Measurements from ENCODE around the gene ARTN.
A peak's percentile ranks its signal among the peaks of the same experiment; 100 is the strongest.

Gene ARTN

DNA sequence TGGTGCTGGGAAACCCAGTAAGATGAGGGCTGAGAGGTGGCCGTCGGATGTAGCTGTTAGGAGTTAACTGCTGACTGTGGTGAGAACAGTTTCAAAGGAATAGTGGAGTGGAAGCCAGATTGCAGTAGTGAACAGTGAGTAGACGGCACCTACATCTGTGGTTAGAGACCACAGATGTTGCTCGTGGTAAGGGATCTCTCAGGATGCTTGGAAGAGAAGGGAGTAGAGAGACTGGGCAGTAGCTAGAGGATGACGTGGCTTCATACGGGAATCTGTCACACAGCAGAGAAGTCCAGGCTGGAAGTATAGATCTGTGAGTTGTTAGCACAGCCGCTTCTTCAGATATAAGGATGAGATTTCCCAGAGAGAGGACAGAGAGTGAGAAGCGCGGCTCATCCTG is 7.8 kb upstream of the ARTN start:
- DNase-seq: no peak

DNA sequence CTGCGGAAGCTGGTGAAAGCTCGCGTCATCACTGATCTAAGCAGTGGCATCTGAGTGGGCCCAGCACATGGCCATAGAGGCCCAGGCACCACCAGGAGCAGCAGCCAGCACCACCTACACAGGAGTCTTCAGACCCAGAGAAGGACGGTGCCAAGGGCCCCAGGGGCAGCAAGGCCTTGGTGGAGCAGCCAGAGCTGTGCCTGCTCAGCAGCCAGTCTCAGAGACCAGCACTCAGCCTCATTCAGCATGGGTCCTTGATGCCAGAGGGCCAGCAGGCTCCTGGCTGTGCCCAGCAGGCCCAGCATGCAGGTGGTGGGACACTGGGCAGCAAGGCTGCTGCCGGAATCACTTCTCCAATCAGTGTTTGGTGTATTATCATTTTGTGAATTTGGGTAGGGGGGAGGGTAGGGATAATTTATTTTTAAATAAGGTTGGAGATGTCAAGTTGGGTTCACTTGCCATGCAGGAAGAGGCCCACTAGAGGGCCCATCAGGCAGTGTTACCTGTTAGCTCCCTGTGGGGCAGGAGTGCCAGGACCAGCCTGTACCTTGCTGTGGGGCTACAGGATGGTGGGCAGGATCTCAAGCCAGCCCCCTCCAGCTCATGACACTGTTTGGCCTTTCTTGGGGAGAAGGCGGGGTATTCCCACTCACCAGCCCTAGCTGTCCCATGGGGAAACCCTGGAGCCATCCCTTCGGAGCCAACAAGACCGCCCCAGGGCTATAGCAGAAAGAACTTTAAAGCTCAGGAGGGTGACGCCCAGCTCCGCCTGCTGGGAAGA is 3.2 kb upstream of the ARTN start:
- no peak for DNase-seq

DNA sequence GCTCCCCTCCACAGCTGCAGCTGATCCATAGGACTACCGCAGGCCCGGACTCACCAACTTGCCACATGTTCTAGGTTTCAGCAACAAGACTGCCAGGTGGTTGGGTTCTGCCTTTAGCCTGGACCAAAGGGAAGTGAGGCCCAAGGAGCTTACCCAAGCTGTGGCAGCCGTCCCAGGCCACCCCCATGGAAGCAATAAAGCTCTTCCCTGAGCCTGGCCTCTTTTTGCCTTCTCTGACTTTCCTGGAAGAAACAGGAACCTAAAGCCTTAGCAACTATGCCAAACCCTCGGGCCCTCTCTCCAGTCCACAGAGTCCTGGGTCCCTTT is 2.7 kb upstream of the ARTN start:
- DNase-seq: no peak

DNA sequence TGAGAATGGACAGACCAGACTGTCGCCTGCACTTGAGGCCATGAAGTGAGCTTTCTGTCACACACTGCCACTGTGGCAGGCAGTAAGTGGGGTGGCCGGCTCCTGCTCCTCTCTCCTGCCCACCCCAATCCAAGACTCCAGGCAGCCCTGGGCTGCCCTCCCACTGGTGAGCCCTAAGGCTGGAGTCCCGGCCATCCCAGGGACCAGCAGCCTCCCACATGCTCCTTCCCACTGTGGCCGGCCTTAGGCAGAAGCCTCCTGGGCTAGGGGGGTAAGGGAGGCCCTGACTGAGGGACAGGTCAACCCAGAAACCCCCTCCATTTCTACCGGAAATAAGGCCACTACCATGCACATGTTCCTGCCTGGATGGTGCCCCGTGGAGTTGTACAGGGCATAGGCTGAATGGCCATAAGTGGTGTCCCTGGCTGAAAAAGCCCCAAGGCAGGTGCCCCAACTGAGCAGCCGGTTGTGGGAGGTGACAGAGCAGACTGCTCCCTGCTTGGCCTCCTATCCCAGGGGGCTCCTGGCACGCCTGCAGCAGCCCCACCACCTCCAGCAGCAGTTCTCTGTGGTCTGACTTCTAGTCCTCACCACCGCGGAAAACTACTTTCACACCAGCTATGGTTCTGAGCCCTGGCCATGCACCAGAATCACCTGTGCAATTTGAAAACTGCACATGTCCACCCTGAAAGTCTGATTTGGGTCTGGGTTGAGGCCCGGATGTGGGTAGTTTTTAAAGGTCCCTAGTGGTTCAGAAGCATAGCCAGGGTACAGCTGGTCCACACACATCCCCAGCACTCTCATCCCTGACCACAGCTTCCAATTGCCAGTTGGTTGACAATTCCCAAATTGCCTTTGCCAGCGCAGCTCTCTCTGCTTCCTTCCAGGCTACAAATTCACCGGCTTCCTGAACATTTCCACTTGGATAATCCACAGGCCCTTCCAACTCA is 1.6 kb upstream of the ARTN start:
- no peak for DNase-seq

DNA sequence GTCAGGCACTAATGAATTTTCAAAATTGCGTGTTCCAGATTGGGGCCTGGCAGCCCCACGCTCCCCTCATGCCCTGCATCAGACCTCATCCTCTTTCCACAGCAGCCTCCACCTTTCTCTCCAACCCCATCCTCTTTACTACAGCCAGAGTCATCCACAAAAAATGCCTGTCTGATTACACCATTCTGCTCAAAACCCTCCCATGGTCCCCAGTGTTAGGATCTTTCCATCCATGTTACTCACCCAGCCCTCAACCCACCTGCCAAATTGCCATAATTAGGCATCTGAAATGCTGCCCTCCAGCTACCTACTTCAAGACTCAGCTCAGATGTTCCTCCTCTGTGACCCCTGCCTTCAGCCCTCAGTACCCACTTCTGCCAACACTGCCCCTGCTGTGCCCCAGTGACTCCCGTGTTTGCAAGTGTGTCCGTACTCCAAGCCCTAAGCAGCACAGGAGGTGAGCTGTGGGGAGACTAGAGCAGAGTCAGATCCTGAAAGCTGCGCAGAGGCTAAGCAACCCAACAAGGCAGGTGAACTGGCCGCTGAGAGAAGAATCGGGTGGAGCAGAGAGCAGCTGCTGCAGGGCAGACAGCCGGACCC is 715 bp upstream of the ARTN start:
- no peak for DNase-seq

DNA sequence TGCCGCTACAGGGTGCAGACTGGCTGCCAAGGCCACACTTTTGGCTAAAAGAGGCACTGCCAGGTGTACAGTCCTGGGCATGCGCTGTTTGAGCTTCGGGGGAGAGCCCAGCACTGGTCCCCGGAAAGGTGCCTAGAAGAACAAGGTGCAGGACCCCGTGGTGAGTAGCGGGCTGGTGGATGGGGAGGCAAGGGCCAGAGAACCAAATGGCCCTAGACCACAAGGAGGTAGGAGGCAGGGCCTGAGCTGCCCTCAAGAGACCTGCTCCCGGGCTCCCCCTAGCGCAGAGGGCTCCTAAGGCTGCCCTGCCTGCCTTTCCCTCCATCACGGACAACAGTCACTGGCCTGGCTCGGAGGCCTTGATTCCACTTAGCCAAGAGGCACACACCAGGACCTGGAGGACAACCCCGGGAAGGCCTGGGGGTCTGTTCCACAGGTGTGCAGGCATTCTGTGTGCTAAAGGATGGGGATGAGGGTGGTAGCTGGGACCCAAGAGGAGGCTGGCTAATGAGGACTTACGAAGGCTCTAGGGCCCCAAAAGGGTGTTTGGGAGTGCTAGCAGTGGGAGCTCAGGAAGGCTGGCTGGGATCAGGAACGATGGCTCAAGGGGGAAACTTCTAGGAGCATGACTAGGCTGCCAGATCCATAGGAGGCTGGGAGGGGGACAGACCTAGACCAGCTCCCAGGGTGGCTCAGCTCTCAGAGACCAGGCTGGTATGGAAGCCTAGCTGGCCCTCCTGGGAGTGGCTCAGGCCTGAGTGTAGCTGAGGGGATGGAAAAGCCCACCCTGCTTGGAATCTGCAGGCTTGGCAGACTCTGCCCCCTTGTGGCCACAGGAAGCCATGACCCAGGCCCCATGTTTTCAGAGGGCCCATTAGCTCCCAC is 742 bp downstream of the ARTN start:
- peak; percentile 17 to 42 for DNase-seq

DNA sequence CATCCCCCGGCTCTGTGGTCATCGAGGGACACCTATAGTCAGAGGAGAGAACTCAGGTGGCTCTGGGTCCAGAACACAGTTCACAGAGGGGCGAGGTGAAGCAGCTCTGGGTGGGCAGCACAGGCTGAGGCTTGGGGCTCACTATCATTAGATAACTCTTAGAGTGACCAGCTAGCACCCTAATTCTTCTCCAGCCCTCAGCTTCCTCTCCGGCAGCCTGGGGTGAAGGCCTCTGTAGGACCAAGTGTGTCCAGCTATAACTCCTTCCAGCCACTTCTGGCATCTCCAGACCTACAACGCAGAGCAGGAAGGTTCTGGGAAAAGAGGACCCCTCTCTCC is 1.4 kb downstream of the ARTN start:
- no peak for DNase-seq

DNA sequence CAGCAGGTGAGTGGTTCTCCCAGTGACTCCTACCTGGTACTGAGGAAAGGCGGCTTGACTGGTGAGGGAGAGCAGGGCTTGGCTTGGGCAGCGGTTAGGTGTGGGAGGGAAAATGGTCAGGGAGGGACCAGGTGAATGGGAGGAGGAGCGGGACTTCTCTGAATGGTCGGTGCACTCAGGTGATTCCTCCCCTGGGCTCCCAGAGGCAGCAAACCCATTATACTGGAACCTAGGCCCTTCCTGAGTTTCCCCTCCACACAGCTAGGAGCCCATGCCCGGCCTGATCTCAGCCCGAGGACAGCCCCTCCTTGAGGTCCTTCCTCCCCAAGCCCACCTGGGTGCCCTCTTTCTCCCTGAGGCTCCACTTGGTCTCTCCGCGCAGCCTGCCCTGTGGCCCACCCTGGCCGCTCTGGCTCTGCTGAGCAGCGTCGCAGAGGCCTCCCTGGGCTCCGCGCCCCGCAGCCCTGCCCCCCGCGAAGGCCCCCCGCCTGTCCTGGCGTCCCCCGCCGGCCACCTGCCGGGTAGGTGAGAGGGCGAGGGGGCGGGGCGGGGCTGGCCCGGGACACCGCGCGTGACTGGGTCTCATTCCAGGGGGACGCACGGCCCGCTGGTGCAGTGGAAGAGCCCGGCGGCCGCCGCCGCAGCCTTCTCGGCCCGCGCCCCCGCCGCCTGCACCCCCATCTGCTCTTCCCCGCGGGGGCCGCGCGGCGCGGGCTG is 2.3 kb downstream of the ARTN start:
- DNase-seq: no peak

DNA sequence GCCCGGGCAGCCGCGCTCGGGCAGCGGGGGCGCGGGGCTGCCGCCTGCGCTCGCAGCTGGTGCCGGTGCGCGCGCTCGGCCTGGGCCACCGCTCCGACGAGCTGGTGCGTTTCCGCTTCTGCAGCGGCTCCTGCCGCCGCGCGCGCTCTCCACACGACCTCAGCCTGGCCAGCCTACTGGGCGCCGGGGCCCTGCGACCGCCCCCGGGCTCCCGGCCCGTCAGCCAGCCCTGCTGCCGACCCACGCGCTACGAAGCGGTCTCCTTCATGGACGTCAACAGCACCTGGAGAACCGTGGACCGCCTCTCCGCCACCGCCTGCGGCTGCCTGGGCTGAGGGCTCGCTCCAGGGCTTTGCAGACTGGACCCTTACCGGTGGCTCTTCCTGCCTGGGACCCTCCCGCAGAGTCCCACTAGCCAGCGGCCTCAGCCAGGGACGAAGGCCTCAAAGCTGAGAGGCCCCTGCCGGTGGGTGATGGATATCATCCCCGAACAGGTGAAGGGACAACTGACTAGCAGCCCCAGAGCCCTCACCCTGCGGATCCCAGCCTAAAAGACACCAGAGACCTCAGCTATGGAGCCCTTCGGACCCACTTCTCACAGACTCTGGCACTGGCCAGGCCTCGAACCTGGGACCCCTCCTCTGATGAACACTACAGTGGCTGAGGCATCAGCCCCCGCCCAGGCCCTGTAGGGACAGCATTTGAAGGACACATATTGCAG is 3.0 kb downstream of the ARTN start:
- DNase-seq: no peak

DNA sequence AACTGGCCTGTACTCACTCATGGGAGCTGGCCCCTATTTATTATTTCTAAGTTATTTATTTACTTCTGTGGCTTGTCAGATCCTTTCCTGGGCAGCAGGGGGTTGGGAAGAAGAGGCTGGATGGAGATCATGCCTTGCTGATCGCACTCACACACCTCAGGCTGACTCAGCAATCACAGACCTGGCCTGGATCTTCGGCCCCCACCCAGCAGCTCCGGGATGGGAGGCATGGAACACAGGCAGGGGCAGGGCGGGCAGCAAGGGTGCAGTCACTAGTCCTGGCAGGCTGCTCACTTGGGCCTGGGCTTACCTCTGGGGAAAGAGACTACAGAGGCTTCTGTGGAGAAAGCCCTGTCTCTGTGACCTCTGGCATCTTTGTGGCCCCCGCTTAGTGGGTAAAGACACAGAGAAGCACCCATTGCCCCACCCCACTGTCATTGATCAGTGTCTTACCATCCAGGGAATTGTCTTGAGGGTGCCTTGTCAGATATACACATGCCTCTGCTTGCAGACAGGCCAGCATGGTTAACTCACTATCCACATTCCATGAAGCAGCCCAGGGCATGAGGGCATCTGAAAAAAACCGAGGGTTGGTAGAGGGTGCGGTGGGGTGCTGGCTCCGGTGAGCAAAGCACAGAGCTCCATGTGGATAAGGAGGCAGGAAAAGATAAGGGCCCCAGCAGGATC is 3.7 kb downstream of the ARTN start:
- no peak for DNase-seq

DNA sequence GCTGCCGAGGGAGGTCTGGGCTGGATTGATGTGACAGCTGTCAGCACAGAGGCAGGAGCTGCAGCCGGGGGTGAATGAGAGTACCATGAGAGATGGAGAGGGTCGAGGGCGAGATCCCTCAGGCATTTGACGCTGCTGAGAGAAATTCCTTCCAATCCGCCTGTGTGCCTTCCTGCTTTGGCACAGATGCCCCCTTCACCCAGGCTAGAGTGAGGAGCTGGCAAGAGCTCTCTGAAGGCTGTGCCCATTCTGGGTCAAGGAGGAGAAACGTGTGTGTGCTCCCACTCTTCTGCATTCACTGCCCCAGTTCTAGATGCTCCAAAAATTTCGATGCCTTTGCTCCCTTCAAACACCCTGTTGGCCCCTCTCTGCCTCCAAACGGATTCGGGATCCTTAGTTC is 4.8 kb downstream of the ARTN start:
- DNase-seq: no peak

DNA sequence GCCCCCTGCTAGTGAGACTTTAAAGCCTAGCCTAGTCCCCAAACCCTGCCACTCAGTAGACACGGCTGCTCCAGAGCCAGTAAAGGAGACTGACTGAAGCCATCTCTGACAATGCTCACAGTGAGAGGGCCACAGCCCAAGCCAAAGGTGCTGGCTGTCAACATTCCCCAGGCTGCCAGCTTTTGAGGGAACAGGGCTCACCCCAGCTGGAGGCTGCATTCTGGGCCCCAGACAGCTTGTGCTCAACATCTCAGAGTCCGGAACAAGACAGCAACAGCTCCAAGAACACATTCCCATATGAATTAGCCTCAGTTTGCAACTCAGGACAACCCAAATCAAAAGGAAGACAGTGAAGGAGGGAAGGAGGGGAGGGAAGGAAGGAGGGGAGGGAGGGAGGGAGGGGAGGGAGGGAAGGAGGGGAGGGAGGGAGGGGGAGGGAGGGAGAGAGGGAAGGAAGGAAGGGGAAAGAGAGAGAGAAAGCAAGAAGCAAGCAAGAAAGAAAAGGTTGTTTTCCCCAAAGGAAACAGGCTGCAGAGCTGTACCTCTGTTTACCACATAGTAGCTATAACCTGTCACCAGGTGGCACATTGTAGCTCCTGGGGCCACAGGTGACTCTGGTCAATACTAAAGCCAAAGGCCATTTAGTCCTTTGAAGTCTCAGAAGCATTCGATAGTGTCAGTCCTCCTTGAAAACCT is 5.4 kb downstream of the ARTN start:
- DNase-seq: no peak

DNA sequence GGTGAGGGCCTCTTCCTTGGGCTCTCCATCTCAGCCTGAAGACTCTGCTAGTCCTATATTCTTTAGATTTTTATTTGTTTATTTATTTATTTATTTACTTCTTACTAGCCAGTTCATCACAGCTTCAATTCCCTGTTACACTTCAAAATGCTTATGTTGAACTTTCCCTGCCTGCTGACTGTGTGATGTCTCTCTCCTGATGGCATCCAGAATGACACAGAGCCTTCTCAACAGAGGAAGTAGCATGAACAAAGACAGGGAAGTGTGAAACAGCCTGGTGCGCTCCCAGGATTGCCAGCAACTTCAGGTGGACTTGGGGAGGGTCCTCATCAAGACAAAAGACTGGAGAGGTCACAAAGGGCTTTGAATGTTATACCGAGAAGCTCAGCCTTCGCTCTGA is 8.8 kb downstream of the ARTN start:
- no peak for DNase-seq

DNA sequence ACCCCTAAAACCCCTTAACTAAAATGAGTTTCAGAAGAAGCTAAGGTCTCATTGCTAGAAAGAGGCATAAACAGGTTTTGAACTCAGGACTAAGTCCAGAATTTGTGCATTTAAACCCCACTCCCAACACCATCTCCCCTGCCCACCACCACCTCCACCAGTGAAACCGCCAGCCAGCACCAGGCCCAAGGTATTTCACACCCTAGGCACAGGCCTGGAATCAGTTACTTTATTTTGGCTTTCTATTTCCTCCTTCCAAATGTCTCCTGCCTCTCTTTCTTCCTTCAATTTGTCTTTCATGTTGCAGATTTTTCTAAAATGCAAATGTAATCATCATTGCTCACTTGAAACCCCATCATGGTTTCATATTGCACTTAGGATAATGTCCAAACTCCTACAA is 11.3 kb downstream of the ARTN start:
- no peak for DNase-seq

DNA sequence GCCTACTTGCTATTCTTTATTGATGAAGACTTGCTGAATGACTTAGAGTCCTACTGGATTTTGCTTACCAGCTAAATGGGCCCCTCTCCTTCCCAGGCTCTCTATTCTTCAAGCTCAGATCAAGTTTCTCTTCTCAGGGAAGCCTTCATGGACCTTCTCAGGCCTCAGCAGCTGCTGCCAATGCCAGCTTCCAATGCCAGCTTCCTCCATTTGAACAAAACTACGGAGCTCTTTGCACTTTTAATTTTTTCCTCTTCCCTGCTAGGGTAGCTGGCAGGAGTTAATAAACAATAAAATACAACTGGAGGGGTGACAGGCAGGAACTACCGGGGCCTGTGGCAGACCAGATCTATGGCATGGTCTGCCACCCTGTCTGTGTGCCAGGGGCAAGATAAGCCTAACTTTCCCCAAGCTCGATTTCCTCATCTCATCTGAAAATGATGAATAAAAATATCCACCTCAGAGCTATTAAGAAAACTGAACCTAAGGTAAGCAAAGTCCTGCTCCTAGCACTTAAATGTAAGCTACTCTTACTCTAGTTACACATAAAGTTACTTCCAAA is 12.2 kb downstream of the ARTN start:
- DNase-seq: no peak

DNA sequence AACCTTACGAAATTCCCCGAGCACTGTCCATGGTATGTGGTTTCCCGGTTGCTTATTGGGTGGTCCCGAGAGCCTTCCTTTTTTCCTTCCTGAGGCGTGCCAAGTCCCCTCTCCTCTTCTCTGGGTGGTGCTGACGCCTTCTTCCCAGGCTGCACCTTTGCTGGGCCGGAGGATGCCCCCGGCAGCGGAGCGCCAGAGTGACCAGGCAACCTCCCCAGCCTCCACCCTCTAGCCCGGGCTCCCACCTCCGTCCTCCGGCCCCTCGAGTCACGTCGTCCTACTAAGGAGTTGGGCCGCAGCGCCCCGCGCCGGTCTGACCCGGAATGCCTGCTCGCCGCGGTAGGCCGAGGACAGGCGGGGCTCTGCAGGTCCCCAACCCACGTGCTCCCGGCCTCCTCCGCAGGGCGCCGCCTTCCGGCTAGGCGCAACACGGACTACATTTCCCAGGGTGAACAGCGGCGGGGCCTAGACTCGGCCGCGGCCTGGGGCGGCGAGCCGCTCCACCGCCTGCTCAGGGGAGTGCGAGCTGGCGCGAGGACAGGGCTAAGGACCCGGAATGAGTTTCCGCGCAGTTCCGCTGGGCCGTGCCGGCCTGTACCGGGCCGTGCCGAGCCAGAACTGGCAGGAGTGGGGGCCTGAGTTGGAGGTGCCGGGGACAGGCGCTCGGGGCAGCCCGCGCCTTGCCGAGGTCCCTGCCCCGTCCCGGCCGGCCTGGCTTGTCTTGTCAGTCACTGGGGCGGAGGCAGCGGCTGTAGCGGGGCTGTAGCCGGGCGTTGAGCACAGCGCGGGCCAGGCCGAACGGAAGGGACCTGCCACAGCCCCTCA is 12.8 kb downstream of the ARTN start, which contains the start of gene IPO13:
Gene IPO13, plus strand, starts transcription at position 715 of the 825 bp plus-strand sequence. CDS start 651 bp downstream, outside the sequence.
- DNase-seq: peak; percentile 96 to 97

DNA sequence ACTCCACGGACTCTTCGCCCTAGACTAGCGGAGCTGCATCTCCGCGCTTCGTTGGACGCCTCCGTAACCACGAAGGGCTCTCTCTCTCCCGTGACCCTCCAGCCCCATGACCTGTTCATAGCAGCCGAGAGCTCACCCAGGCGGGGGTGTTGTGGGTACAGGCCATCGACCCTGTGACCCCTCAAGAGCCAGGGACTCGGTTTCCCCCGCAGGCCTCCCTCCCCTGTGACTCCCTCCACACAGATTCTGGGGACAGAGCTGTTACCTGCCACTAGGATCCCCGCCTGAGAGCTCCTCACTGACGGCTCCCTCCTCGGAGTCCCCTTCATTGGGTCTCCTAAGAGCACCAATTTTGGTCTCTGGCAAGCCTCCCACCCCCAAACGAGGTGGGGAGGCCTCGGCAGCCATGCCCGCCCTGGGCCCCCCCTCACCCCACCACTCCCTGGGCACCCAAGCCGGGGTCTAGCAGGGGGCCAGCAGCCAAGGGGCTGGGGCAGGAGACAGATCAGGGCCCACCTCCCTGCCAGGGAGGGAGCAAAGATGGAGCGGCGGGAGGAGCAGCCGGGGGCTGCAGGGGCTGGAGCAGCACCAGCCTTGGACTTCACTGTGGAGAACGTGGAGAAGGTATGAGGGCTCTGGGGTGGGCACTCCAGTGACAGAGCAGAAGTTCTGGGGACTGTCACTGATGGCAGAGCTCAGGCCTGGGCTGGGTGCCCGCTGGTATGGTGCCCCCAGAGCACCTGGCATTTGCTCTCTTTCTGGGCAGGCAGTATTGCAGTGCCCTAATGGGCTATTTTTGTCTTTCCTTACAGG is 13.7 kb downstream of the ARTN start:
- DNase-seq: no peak

DNA sequence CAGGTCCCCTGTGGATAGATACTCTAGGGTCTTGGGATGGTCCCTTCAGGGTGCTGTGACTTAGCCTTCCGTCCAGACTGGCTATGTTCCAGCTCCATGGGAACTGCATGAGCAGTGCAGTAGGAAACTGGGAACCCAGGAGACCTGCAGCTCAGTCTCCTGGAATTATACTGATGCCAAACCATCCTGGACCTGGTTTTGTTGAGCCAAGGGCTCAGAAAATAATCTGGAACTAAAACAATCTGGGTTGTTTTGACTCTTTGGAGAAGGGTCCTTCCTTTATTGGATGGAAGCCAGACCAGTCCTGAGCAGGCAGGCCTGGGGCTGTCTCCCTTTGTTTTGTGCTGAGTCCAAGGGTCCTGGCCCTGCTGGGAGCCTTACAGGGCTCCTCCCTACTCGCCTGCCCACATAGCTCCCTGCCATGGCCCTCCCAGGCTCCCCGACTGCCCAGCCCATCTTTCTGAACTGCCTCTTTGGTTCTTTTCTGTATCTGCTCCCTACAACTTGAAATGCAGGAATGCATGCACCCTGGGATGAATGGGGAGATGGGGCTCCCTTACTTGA is 14.4 kb downstream of the ARTN start:
- no peak for DNase-seq

All from hippocampal formation (tissue), 2 donors.